ENCODE data around the gene FZD10.
A peak's percentile ranks its signal among the peaks of the same experiment; 100 is the strongest.

Gene FZD10

DNA sequence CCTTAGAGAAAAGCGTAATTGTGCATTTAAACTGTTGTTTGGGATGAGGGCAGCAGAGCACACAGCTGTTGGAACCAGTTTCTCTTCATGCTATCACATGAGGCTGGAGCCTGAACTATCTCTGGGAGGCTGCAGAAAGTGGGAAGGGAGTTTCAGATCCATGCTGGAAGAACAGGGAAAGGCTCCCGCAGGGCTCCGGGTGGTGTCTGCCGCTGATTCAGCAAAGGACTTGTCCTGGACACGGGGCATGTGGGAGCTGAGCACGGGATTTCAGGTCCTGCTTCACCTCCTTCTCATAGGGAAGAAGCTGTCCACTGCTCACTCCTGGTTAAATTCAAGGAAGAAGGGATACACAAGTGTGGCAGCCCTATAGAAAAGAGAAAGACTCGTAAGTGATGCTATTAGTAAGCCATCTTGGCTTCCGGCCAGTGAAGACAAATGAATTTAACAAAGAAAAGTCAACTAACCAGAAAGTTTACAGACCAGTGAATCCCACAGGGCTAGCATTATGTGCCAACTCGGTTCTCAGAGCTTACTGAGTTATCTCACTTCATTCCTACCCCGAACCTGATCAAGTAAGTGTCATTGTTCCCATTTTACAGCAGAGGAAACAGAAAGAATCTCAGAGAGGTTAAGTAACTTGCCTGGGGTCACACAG is 6.7 kb upstream of the FZD10 start:
- no peak for DNase-seq

DNA sequence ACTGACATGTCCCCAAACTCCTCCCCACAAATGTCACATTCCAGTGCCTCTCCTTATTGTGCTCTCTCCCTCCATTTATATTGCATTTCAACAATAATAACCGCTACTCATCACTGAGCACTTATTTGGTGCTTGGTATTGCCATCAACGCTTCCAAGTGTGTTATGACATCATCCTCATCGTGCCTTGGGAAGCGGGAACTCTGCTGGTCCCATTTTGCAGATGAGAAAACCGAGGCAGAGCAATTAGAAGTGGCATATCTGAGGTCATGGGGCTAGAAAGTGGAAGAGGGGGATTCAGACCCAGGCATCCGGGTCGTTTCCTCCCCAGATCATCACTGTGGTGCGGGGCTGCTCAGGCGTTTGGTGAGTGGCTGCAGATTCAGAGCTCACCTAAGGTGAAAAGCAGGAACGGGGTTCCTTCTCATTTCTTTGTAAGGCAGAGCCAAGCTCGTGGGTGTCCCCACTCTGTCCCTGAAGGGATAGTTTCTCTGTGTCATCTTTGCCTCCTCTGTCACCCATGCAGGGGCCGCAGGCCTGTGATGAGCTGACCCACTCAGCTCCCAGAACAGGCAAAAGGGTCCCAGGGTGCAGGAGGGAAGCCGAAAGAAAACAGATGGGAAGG is 5.5 kb upstream of the FZD10 start:
- DNase-seq, result no peak

- DNase-seq, result no peak
Measured at GRCh38 chr12:130157998-130158753, 4.1 kb upstream of the FZD10 start.

DNA sequence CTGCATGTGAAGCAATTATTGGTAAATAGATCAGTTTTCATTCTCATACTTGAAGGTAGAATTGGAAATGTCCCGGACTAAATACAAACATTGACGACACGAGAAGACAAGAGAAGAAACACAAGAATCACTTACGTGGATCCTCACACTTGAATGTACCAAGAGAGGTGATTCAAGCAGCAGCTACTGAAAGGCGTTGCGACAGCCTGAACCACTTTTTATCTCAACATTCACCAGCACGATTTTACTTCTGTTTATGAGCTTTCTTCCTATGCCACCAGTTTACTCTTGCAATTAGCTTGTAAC is 3.6 kb upstream of the FZD10 start:
- no peak for DNase-seq

GRCh38 chr12:130160306-130160705 is 2.0 kb upstream of the FZD10 start:
- DNase-seq, result no peak

GRCh38 chr12:130160711-130161231 is 1.5 kb upstream of the FZD10 start:
- no peak for DNase-seq

DNA sequence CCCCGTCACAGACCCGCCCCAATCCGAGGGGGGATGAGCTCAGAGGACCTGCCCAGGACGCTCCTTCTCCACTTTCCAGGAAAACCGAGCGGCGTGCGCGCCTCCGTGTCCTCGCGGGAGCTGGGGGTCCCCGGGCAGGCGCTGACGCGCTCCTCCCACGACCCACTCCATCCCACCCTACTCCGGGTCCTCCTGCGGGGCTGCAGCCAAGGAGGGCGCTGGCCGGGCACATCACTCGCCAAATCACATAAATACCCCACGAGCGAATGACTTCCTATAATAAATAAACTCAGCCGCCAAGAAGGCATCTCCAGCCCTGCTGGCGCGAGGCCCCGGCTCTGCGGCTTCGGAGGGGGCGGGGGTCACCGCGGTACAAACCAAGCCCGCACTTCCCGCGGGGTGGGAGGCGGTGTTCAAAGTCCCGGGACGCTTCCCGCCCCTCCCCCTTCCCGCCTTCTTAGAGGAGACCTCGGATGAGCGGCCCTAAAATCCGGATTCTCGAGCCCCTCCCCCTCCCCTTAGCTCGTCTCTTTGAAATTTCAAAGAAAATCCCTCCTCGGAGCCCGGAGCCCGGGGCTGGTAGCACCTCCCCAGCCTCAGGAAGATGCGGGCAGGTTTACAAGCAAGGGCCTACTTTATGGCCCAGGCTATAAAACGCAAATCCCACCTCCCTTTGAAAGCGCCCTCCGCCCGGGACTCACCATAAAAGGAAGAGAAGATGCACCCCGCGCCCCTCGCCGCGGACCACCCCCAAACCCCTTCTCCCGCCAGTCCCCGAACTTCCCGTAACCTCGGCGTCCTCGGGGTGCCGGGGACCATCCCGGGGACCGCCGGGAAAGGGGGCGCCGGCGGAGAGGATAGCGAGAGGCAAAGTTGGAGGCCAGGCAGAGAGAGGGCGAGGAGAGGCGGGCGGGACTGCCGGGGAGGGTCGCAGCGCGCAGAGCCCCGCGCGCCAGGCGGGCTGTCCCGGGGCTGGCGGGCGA is 712 bp upstream of the FZD10 start:
- DNase-seq, result peak; percentile 29

DNA sequence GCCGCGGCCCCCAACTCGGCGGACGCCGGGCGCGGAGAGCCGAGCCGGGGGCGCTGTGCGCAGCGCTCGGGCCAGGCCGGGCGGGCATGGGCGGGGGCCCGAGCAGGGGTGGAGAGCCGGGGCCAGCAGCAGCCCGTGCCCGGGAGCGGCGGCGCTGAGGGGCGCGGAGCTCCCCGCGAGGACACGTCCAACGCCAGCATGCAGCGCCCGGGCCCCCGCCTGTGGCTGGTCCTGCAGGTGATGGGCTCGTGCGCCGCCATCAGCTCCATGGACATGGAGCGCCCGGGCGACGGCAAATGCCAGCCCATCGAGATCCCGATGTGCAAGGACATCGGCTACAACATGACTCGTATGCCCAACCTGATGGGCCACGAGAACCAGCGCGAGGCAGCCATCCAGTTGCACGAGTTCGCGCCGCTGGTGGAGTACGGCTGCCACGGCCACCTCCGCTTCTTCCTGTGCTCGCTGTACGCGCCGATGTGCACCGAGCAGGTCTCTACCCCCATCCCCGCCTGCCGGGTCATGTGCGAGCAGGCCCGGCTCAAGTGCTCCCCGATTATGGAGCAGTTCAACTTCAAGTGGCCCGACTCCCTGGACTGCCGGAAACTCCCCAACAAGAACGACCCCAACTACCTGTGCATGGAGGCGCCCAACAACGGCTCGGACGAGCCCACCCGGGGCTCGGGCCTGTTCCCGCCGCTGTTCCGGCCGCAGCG is 639 bp downstream of the FZD10 start:
- no peak for DNase-seq

DNA sequence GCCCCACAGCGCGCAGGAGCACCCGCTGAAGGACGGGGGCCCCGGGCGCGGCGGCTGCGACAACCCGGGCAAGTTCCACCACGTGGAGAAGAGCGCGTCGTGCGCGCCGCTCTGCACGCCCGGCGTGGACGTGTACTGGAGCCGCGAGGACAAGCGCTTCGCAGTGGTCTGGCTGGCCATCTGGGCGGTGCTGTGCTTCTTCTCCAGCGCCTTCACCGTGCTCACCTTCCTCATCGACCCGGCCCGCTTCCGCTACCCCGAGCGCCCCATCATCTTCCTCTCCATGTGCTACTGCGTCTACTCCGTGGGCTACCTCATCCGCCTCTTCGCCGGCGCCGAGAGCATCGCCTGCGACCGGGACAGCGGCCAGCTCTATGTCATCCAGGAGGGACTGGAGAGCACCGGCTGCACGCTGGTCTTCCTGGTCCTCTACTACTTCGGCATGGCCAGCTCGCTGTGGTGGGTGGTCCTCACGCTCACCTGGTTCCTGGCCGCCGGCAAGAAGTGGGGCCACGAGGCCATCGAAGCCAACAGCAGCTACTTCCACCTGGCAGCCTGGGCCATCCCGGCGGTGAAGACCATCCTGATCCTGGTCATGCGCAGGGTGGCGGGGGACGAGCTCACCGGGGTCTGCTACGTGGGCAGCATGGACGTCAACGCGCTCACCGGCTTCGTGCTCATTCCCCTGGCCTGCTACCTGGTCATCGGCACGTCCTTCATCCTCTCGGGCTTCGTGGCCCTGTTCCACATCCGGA is 1.4 kb downstream of the FZD10 start:
- DNase-seq, result no peak

DNA sequence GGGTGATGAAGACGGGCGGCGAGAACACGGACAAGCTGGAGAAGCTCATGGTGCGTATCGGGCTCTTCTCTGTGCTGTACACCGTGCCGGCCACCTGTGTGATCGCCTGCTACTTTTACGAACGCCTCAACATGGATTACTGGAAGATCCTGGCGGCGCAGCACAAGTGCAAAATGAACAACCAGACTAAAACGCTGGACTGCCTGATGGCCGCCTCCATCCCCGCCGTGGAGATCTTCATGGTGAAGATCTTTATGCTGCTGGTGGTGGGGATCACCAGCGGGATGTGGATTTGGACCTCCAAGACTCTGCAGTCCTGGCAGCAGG is 1.9 kb downstream of the FZD10 start:
- DNase-seq, result no peak

DNA sequence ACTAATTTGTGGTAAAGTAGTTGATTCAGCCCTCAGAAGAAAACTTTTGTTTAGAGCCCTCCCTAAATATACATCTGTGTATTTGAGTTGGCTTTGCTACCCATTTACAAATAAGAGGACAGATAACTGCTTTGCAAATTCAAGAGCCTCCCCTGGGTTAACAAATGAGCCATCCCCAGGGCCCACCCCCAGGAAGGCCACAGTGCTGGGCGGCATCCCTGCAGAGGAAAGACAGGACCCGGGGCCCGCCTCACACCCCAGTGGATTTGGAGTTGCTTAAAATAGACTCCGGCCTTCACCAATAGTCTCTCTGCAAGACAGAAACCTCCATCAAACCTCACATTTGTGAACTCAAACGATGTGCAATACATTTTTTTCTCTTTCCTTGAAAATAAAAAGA is 2.7 kb downstream of the FZD10 start:
- DNase-seq, result no peak

GRCh38 chr12:130166306-130166705 is 4.0 kb downstream of the FZD10 start:
- DNase-seq, result no peak

GRCh38 chr12:130167537-130167936 is 5.3 kb downstream of the FZD10 start:
- DNase-seq, result no peak

DNA sequence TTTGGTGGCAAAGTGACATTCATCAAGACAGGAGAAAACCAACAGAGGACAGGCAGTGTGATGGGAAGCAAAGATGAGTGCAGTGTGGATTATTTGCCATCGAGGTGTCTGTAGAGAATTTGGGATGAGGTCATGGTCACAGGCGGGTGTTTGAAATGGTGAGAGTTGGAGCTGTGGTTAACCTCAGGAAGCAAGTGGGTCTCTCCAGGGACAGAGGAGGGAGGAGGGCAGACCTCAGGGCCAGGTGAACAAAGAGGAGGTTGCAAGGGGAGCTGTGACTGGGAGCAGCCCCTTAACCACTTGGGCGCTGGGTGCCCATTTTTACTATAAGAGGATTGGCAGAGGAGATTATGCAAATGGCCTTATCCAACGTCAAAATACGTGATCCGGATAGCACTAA is 7.0 kb downstream of the FZD10 start:
- no peak for DNase-seq

GRCh38 chr12:130169924-130170323 is 7.7 kb downstream of the FZD10 start:
- DNase-seq, result no peak

DNA sequence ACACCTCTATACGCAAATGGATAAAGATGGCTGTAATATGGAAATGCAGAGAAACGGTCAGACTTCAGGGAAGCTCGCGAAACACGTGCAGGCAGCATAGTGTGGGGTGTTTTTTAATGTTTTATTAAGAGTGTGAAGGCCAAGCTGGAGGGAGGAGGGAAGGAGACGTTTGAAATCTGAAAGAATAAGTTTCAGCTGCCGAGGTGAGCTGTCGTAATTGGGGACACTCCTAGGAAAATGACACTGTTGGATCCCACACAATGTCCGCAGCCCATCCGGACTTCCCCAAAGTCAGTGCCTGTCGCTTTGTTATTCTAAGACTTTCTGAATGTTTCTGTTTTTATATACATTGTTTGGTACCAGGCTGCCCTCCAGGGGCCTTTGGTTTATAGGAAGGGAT is 8.3 kb downstream of the FZD10 start:
- DNase-seq, result no peak

DNA sequence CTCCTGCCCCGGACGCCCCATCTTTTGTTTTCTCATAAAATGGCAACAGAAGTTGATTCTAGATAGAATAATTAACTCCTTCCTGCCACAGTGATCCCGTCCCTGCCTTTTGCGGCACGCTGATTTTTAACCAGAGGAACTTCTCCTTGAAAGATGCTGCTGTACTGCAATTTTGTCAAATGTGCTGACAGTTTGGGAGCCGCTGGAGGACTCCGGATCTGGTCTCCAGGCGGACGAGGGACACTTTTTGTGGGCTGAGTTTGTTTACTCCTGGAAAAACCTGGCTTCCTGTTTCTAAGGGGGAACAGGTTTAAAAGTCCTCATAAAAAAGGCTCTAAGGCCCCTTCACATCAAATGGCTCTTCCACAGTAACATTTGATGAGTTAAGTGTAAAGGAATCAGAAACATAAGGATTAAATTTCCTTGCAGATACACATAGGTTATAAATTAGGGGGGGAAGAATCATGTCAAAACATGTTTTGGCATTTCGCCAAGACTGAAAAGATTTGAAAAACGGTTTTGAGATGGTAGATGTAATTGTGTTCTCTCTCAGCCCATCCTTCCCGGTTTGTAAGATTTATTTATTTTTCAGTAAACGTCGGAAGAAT is 15.5 kb downstream of the FZD10 start:
- no peak for DNase-seq

GRCh38 chr12:130178282-130178681 is 16.0 kb downstream of the FZD10 start:
- no peak for DNase-seq

- DNase-seq, result no peak
Measured at GRCh38 chr12:130179191-130179590, 16.9 kb downstream of the FZD10 start.

DNA sequence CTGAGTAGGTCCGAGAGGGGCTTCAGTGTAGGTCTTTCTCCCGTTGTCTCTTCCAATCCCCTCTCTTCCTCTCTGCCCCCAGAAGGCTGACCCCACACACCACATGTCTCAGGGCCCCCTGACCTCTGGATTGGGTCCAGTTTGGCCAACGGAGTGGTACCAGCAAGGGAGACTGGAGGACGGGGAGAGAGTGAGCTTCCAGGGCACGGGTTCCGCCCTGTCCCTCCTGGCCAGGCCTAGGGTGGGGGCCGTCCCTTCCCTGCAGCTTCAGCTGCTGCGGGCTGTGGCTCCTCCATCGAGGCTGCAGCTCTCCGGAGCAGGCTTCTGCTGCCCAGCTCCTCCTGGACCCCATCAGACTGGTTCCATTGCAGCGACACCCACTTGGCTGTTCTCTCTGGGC is 17.4 kb downstream of the FZD10 start:
- no peak for DNase-seq

- DNase-seq, result no peak
Measured at GRCh38 chr12:130181211-130181610, 18.9 kb downstream of the FZD10 start.
